ENCODE results near the gene ACTG1. TPM values are rescaled to one million over a fixed set of nuclear protein-coding genes. Genes with fewer than 3 reads are reported as not detected.
A peak's percentile ranks its signal among the peaks of the same experiment; 100 is the strongest.

Gene ACTG1
- total RNA-seq, 2 experiments from 2014 or later: 3,773 to 3,928 TPM

GRCh38 chr17:81486199-81486810 lies 26.3 kb downstream of the ACTG1 start:
- Mint-ChIP-seq H3K27me3 (peaks cover 19% of the 10 kb centered on the region), H3K27ac (no peak overlapping the region), H3K4me1 (ENCODE audit: low read depth) (peaks cover 11% of the 10 kb centered on the region), H3K4me3 (peak overlapping the region; percentile 4), H3K9me3 (no peaks in the 10 kb centered on the region), H3K36me3 (no peaks in the 10 kb centered on the region)
- CTCF ChIA-PET: interaction anchor here (1.7 kb wide), 1 partner anchor 233 kb away, joined by 5 read pairs; no protein-coding TSS in a partner anchor
- intact Hi-C loops (cut with micrococcal nuclease): no loop called here
- no peak for DNase-seq
- POLR2A ChIA-PET: no interaction called here

- Mint-ChIP-seq H3K27ac (no peak overlapping the region), H3K4me3 (peak overlapping the region; percentile 29), H3K27me3 (peaks cover 31% of the 10 kb centered on the region), H3K36me3 (no peaks in the 10 kb centered on the region), H3K9me3 (no peaks in the 10 kb centered on the region), H3K4me1 (ENCODE audit: low read depth) (peaks cover 11% of the 10 kb centered on the region)
- ChIA-PET POLR2A (interaction anchor here (0.6 to 1.5 kb wide), 7 partner anchors 27 to 229 kb away, joined by 3 to 5 read pairs (median 3); partner anchors contain the start of genes FAAP100 and SLC38A10), CTCF (interaction anchor here (0.5 to 3.7 kb wide), 36 partner anchors 10 to 1090 kb away, joined by 3 to 58 read pairs (median 4); partner anchors contain the start of genes ACTG1, BAHCC1, CEP131 and FAAP100)
- DNase-seq: peak; percentile 91
- intact Hi-C loops (cut with micrococcal nuclease): loop anchor here (2.0 to 5.0 kb wide), 3 partner anchors 87 to 232 kb away; partner anchors contain the start of genes BAHCC1 and SLC38A10
These were observed 28.2 kb downstream of the ACTG1 start for GRCh38 chr17:81484195-81484979.

- intact Hi-C loops (cut with micrococcal nuclease): loop anchor here (2.0 to 5.0 kb wide), 3 partner anchors 87 to 232 kb away; partner anchors contain the start of genes BAHCC1 and SLC38A10
- H3K4me1 Mint-ChIP-seq (ENCODE audit: low read depth): peaks cover 11% of the 10 kb centered on the region
- no peaks in the 10 kb centered on the region for H3K9me3 Mint-ChIP-seq
- peaks cover 31% of the 10 kb centered on the region for H3K27me3 Mint-ChIP-seq
- no peak overlapping the region for H3K27ac Mint-ChIP-seq
- DNase-seq: no peak
- no peak overlapping the region for H3K4me3 Mint-ChIP-seq
- CTCF ChIA-PET: interaction anchor here (1.3 to 3.7 kb wide), 7 partner anchors 11 to 238 kb away, joined by 3 to 58 read pairs (median 12); partner anchors contain the start of gene SLC38A10
- POLR2A ChIA-PET: interaction anchor here (1.0 to 1.4 kb wide), 2 partner anchors 30 to 69 kb away, joined by 4 to 5 read pairs; partner anchors contain the start of gene FAAP100
- no peaks in the 10 kb centered on the region for H3K36me3 Mint-ChIP-seq
These were observed 28.8 kb downstream of the ACTG1 start for GRCh38 chr17:81483862-81484194.

- Mint-ChIP-seq H3K4me1 (ENCODE audit: low read depth) (peaks cover 11% of the 10 kb centered on the region), H3K9me3 (no peaks in the 10 kb centered on the region), H3K27ac (no peak overlapping the region), H3K27me3 (peaks cover 31% of the 10 kb centered on the region), H3K36me3 (no peaks in the 10 kb centered on the region), H3K4me3 (no peak overlapping the region)
- ChIA-PET POLR2A (interaction anchor here (1.0 kb wide), 1 partner anchor 69 kb away, joined by 4 read pairs; the partner anchor contains the start of gene FAAP100), CTCF (interaction anchor here (1.3 to 3.7 kb wide), 8 partner anchors 11 to 237 kb away, joined by 3 to 58 read pairs (median 8); partner anchors contain the start of gene SLC38A10)
- intact Hi-C loops (cut with micrococcal nuclease): loop anchor here (5.0 kb wide), 2 partner anchors 86 to 231 kb away; partner anchors contain the start of gene BAHCC1
- DNase-seq: peak; percentile 38
These were observed 29.3 kb downstream of the ACTG1 start for GRCh38 chr17:81483085-81483861.

GRCh38 chr17:81482673-81483072 lies 29.9 kb downstream of the ACTG1 start:
- intact Hi-C loops (cut with micrococcal nuclease): loop anchor here (5.0 kb wide), 2 partner anchors 85 to 230 kb away; partner anchors contain the start of gene BAHCC1
- Mint-ChIP-seq H3K4me3 (no peak overlapping the region), H3K27ac (no peak overlapping the region), H3K4me1 (ENCODE audit: low read depth) (peaks cover 11% of the 10 kb centered on the region), H3K36me3 (no peaks in the 10 kb centered on the region), H3K27me3 (peaks cover 31% of the 10 kb centered on the region), H3K9me3 (no peaks in the 10 kb centered on the region)
- ChIA-PET POLR2A (no interaction called here), CTCF (interaction anchor here (1.5 to 3.7 kb wide), 3 partner anchors 53 to 230 kb away, joined by 4 to 58 read pairs (median 5); no protein-coding TSS in a partner anchor)
- DNase-seq: no peak

- intact Hi-C loops (cut with micrococcal nuclease): loop anchor here (5.0 kb wide), 2 partner anchors 85 to 230 kb away; partner anchors contain the start of gene BAHCC1
- no peak for DNase-seq
- H3K9me3 Mint-ChIP-seq: no peaks in the 10 kb centered on the region
- peak overlapping the region; percentile 37 for H3K4me3 Mint-ChIP-seq
- H3K36me3 Mint-ChIP-seq: no peaks in the 10 kb centered on the region
- H3K27ac Mint-ChIP-seq: no peak overlapping the region
- H3K27me3 Mint-ChIP-seq: peaks cover 31% of the 10 kb centered on the region
- CTCF ChIA-PET: interaction anchor here (1.5 to 3.7 kb wide), 3 partner anchors 52 to 229 kb away, joined by 4 to 58 read pairs (median 5); no protein-coding TSS in a partner anchor
- peaks cover 11% of the 10 kb centered on the region for H3K4me1 Mint-ChIP-seq (ENCODE audit: low read depth)
- POLR2A ChIA-PET: no interaction called here
These were observed 30.6 kb downstream of the ACTG1 start for GRCh38 chr17:81481815-81482505.

- no peak overlapping the region for H3K4me3 Mint-ChIP-seq
- H3K36me3 Mint-ChIP-seq: no peaks in the 10 kb centered on the region
- DNase-seq: peak; percentile 53
- H3K27me3 Mint-ChIP-seq: peaks cover 31% of the 10 kb centered on the region
- ChIA-PET CTCF (interaction anchor here (1.5 kb wide), 2 partner anchors 52 to 228 kb away, joined by 4 to 5 read pairs; no protein-coding TSS in a partner anchor), POLR2A (no interaction called here)
- H3K27ac Mint-ChIP-seq: no peak overlapping the region
- H3K4me1 Mint-ChIP-seq (ENCODE audit: low read depth): peaks cover 9% of the 10 kb centered on the region
- intact Hi-C loops (cut with micrococcal nuclease): loop anchor here (5.0 kb wide), 2 partner anchors 84 to 229 kb away; partner anchors contain the start of gene BAHCC1
- no peaks in the 10 kb centered on the region for H3K9me3 Mint-ChIP-seq
These were observed 31.4 kb downstream of the ACTG1 start for GRCh38 chr17:81481073-81481799.

GRCh38 chr17:81480140-81481072 lies 32.2 kb downstream of the ACTG1 start:
- peaks cover 28% of the 10 kb centered on the region for H3K27me3 Mint-ChIP-seq
- H3K36me3 Mint-ChIP-seq: no peaks in the 10 kb centered on the region
- no peak overlapping the region for H3K4me3 Mint-ChIP-seq
- no peak overlapping the region for H3K27ac Mint-ChIP-seq
- no peaks in the 10 kb centered on the region for H3K9me3 Mint-ChIP-seq
- intact Hi-C loops (cut with micrococcal nuclease): loop anchor here (5.0 kb wide), 2 partner anchors 83 to 228 kb away; partner anchors contain the start of gene BAHCC1
- H3K4me1 Mint-ChIP-seq (ENCODE audit: low read depth): peaks cover 5% of the 10 kb centered on the region
- ChIA-PET POLR2A (no interaction called here), CTCF (interaction anchor here (1.0 kb wide), 1 partner anchor 188 kb away, joined by 3 read pairs; no protein-coding TSS in a partner anchor)
- no peak for DNase-seq

- no peak overlapping the region for H3K4me3 Mint-ChIP-seq
- H3K4me1 Mint-ChIP-seq (ENCODE audit: low read depth): peaks cover 5% of the 10 kb centered on the region
- H3K36me3 Mint-ChIP-seq: no peaks in the 10 kb centered on the region
- POLR2A ChIA-PET: no interaction called here
- H3K27me3 Mint-ChIP-seq: peaks cover 28% of the 10 kb centered on the region
- no peak overlapping the region for H3K27ac Mint-ChIP-seq
- DNase-seq: no peak
- H3K9me3 Mint-ChIP-seq: no peaks in the 10 kb centered on the region
- CTCF ChIA-PET: interaction anchor here (1.0 kb wide), 1 partner anchor 187 kb away, joined by 3 read pairs; no protein-coding TSS in a partner anchor
- intact Hi-C loops (cut with micrococcal nuclease): loop anchor here (5.0 kb wide), 2 partner anchors 82 to 227 kb away; partner anchors contain the start of gene BAHCC1
These were observed 33.2 kb downstream of the ACTG1 start for GRCh38 chr17:81479175-81480071.
